Ishikawa (cell line): ENCODE measurements around the gene ZNF254.
A peak's percentile ranks its signal among the peaks of the same experiment; 100 is the strongest.

ENCODE experiments used
- CEBPB ChIP-seq: IDR thresholded peaks from 2 replicates; pipeline ENCODE4 v1.6.1; 2012
- CREB1 ChIP-seq: IDR thresholded peaks from 2 replicates; pipeline ENCODE4 v1.6.1; 2012; ENCODE audit warnings: low read depth
- EGR1 ChIP-seq: IDR thresholded peaks from 2 replicates; pipeline ENCODE4 v1.6.1; 2012
- EP300 ChIP-seq: IDR thresholded peaks from 2 replicates; pipeline ENCODE4 v1.6.1; 2012; ENCODE audit warnings: borderline replicate concordance
- FOXM1 ChIP-seq: IDR thresholded peaks from 2 replicates; pipeline ENCODE4 v1.6.1; 2012; ENCODE audit warnings: low read depth, borderline replicate concordance
- NFIC ChIP-seq: IDR thresholded peaks from 2 replicates; pipeline ENCODE4 v1.6.1; 2012
- RAD21 ChIP-seq: IDR thresholded peaks from 2 replicates; pipeline ENCODE4 v1.6.1; 2012; ENCODE audit warnings: low read depth
- TAF1 ChIP-seq: IDR thresholded peaks from 2 replicates; pipeline ENCODE4 v1.6.1; 2012; ENCODE audit warnings: low read depth, mild to moderate bottlenecking
- TCF12 ChIP-seq: IDR thresholded peaks from 2 replicates; pipeline ENCODE4 v1.6.1; 2012; ENCODE audit warnings: low read depth
- TEAD4 ChIP-seq: IDR thresholded peaks from 2 replicates; pipeline ENCODE4 v1.6.1; 2012
- YY1 ChIP-seq: IDR thresholded peaks from 2 replicates; pipeline ENCODE4 v1.6.1; 2012; ENCODE audit warnings: low read depth
- ZBTB7A ChIP-seq: IDR thresholded peaks from 2 replicates; pipeline ENCODE4 v1.6.1; 2012; ENCODE audit warnings: low read depth
- TF ChIP-seq, protein P1 (sequence below): IDR thresholded peaks from 2 replicates; pipeline ENCODE4 v1.6.1; 2012; ENCODE audit warnings: low read depth, mild to moderate bottlenecking
- TF ChIP-seq, protein P2 (sequence below): IDR thresholded peaks from 2 replicates; pipeline ENCODE4 v1.6.1; 2012
- TF ChIP-seq, protein P3 (sequence below): IDR thresholded peaks from 2 replicates; pipeline ENCODE4 v1.6.1; 2012

ZNF254 gene

DNA sequence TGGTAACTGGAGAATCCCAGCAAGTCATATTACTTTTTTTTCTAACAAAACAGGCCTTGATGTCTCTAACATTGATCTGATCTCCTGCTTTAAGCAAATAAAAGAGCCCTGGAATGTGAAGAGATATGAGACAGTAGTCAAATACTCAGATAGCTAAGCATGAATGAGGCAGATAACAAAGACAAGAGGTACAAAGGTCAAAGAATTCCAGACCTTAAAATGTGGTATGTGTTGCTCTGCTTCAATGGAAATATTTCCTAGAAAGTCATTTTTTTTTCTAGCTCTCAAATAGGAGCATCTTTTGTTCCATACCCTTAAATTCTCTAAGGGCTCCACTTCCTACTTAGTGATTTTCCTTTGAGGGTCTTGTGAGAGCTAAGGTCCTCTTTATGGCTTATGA is 54.6 kb downstream of the ZNF254 start:
- TF ChIP-seq, protein P1, sequence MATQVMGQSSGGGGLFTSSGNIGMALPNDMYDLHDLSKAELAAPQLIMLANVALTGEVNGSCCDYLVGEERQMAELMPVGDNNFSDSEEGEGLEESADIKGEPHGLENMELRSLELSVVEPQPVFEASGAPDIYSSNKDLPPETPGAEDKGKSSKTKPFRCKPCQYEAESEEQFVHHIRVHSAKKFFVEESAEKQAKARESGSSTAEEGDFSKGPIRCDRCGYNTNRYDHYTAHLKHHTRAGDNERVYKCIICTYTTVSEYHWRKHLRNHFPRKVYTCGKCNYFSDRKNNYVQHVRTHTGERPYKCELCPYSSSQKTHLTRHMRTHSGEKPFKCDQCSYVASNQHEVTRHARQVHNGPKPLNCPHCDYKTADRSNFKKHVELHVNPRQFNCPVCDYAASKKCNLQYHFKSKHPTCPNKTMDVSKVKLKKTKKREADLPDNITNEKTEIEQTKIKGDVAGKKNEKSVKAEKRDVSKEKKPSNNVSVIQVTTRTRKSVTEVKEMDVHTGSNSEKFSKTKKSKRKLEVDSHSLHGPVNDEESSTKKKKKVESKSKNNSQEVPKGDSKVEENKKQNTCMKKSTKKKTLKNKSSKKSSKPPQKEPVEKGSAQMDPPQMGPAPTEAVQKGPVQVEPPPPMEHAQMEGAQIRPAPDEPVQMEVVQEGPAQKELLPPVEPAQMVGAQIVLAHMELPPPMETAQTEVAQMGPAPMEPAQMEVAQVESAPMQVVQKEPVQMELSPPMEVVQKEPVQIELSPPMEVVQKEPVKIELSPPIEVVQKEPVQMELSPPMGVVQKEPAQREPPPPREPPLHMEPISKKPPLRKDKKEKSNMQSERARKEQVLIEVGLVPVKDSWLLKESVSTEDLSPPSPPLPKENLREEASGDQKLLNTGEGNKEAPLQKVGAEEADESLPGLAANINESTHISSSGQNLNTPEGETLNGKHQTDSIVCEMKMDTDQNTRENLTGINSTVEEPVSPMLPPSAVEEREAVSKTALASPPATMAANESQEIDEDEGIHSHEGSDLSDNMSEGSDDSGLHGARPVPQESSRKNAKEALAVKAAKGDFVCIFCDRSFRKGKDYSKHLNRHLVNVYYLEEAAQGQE = no peak
- TF ChIP-seq RAD21 (no peak), NFIC (no peak), EP300 (no peak), FOXM1 (no peak), ZBTB7A (no peak), EGR1 (no peak), YY1 (no peak), CREB1 (no peak)
- TF ChIP-seq, protein P2, sequence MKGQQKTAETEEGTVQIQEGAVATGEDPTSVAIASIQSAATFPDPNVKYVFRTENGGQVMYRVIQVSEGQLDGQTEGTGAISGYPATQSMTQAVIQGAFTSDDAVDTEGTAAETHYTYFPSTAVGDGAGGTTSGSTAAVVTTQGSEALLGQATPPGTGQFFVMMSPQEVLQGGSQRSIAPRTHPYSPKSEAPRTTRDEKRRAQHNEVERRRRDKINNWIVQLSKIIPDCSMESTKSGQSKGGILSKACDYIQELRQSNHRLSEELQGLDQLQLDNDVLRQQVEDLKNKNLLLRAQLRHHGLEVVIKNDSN = no peak

DNA sequence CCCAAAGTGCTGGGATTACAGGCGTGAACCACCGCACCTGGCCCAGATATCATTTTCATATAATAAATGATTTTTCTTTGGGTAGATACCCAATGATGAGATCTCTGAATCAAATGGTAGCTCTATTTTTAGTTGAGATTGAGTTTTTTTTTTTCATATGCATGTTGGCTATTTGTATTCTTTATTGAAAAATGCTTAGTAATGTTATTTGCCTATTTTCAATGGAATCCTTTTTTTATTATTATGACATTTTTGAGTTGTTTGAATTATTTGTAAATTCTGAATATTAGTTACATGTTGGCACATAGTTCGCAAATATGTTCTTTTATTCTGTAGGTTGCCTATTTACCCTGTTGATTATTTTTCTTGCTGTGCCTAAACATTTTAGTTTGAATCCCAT is 55.8 kb downstream of the ZNF254 start:
- no peak for TF ChIP-seq EGR1
- TF ChIP-seq CREB1 = no peak
- TF ChIP-seq, protein P3, sequence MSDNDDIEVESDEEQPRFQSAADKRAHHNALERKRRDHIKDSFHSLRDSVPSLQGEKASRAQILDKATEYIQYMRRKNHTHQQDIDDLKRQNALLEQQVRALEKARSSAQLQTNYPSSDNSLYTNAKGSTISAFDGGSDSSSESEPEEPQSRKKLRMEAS = no peak
- no peak for TF ChIP-seq TCF12
- no peak for TF ChIP-seq TAF1
- TF ChIP-seq NFIC = no peak
- TF ChIP-seq, protein P2 = no peak
- TF ChIP-seq ZBTB7A = no peak
- TF ChIP-seq EP300 = no peak
- TF ChIP-seq TEAD4 = no peak
- no peak for TF ChIP-seq YY1
- TF ChIP-seq, protein P1 = no peak
- no peak for TF ChIP-seq FOXM1

DNA sequence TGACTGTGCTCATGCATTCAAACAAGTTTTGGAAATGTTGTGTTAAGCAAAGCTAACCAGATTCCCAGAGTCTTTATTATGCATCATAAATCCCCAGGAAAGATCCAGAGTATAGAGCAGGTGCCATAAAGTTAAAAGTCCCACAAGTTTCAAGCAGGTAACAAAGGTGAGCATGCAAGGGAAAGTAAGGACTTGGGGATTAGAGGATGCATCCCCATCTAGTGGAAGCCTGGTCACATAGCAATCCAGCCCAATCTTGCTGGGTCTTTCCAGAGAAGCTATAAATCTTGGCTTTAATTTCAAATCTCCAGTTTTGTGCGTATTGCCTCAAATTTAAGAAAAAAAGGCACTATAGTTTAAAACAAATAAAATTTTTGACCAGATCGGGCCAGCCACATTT is 72.7 kb downstream of the ZNF254 start:
- TF ChIP-seq RAD21 = peak; percentile 46; the same call in 1 of the 2 replicates
- TF ChIP-seq CREB1 = no peak

DNA sequence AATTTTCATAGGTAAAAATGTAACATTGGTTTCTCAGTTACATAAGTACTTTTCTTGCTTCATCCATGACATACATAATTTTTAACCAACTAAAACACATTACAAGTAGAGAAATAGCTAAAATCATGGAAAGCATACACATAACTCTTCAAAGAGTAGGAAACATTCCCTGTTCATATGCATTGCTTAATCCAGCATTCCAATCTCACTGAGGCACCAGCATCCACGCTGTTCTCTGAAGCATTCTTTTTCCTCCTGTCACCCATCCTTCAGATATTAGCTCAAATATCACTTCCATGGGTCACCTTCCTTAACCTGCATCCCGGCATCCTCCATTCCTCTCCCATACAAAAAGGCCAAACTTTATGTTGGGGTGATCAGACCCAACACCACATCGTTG is 79.1 kb downstream of the ZNF254 start:
- TF ChIP-seq EGR1 (no peak), EP300 (no peak)
- TF ChIP-seq, protein P3 = no peak
- TF ChIP-seq, protein P1 = no peak

DNA sequence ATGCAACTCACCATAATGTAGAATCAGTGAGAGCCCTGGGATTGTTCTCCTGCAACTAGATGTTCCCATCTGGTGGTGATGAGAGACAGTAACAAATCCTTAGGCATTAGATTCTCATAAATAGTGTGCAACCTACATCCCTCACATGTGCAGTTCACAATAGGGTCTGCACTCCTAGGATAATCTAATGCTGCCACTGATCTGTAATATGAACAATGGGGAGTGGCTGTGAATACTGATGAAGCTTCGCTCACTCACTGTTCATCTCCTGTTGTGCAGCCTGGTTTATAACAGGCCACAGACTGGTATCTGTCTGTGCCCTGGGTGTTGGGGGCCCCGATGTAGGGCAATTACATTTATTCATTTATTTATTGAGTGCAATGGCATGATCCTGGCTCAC is 86.9 kb downstream of the ZNF254 start:
- TF ChIP-seq TCF12 (no peak), ZBTB7A (no peak), EGR1 (no peak), TEAD4 (no peak), RAD21 (no peak), TAF1 (no peak), CREB1 (no peak), NFIC (no peak), FOXM1 (no peak), CEBPB (no peak), YY1 (no peak)
- TF ChIP-seq, protein P1 = no peak
